SH-SY5Y (cell line): ENCODE measurements around the gene OR11L1.

ENCODE experiments used
- GATA2 ChIP-seq: IDR thresholded peaks from 2 replicates; pipeline ENCODE4 v1.6.1; 2011; ENCODE audit warnings: mild to moderate bottlenecking, low read depth, low read length
- GATA3 ChIP-seq: IDR thresholded peaks from 2 replicates; pipeline ENCODE4 v1.6.1; 2011; ENCODE audit warnings: low read depth, mild to moderate bottlenecking, low read length, moderate library complexity

DNA sequence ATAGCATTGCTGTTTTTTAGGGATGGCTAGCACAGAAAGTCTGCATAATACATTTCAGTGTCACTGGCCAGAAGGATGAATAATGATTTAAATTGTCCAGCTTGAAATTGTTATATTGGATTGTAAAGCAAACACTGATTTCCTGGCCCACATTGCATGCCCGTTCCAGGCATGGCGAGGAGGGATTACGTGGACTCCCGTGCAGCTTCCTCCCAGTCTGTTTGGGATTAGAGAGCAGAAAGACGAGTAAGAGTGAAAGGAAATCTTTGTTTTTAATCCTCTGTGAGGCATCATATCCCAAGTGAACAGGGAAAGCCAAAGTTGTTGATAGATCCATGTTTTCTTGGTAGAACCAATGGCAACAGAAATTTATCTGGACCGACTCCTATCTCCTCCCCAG, 23.7 kb upstream of the OR11L1 start:
- TF ChIP-seq GATA2 (no peak), GATA3 (no peak)
